ENCODE results near the gene POLD2.
"Not testable (repeated sequence)": the region's sequence is repeated elsewhere in the genome, so short reads cannot be mapped to it uniquely, and the experiment has no call there.

The POLD2 gene

GRCh38 chr7:44138698-44139097 lies 15.3 kb upstream of the POLD2 start:
- no peak for DNase-seq (ENCODE audit: low read depth)

GRCh38 chr7:44136731-44137130 lies 13.4 kb upstream of the POLD2 start:
- DNase-seq (ENCODE audit: low read depth), result no peak

GRCh38 chr7:44134943-44135628 lies 11.7 kb upstream of the POLD2 start:
- no peak for DNase-seq (ENCODE audit: low read depth)

GRCh38 chr7:44133295-44133694 lies 9.9 kb upstream of the POLD2 start:
- DNase-seq (ENCODE audit: low read depth), result no peak

- DNase-seq (ENCODE audit: low read depth), result no peak
These were observed 8.7 kb upstream of the POLD2 start for GRCh38 chr7:44132039-44132438.

- DNase-seq (ENCODE audit: low read depth), result no peak
These were observed 8.1 kb upstream of the POLD2 start for GRCh38 chr7:44131173-44132029.

GRCh38 chr7:44128721-44129582 lies 5.6 kb upstream of the POLD2 start:
- DNase-seq (ENCODE audit: low read depth), result no peak

GRCh38 chr7:44127161-44127560 lies 3.8 kb upstream of the POLD2 start:
- DNase-seq (ENCODE audit: low read depth), result no peak

GRCh38 chr7:44126574-44126973 lies 3.2 kb upstream of the POLD2 start:
- not testable (repeated sequence) for DNase-seq (ENCODE audit: low read depth)

GRCh38 chr7:44124822-44125202 lies 1.5 kb upstream of the POLD2 start:
- no peak for DNase-seq (ENCODE audit: low read depth)

GRCh38 chr7:44122529-44122928 lies 819 bp downstream of the POLD2 start:
- no peak for DNase-seq (ENCODE audit: low read depth)

- no peak for DNase-seq (ENCODE audit: low read depth)
These were observed 1.5 kb downstream of the POLD2 start for GRCh38 chr7:44121761-44122420.

GRCh38 chr7:44120395-44120794 lies 3.0 kb downstream of the POLD2 start:
- DNase-seq (ENCODE audit: low read depth), result no peak

GRCh38 chr7:44119829-44120380 lies 3.4 kb downstream of the POLD2 start:
- DNase-seq (ENCODE audit: low read depth), result no peak

GRCh38 chr7:44117801-44118429 lies 5.4 kb downstream of the POLD2 start:
- no peak for DNase-seq (ENCODE audit: low read depth)

- no peak for DNase-seq (ENCODE audit: low read depth)
These were observed 6.3 kb downstream of the POLD2 start for GRCh38 chr7:44116789-44117666.

GRCh38 chr7:44116087-44116788 lies 7.1 kb downstream of the POLD2 start:
- DNase-seq (ENCODE audit: low read depth), result no peak

- no peak for DNase-seq (ENCODE audit: low read depth)
These were observed 8.6 kb downstream of the POLD2 start for GRCh38 chr7:44114586-44115310.

Data from GM04504 (cell line).